DND-41 (cell line): ENCODE results near the gene ALDH8A1.

Experiments
- CTCF ChIP-seq: IDR thresholded peaks from 2 replicates; pipeline ENCODE4 v1.5.1; 2012; ENCODE audit warnings: borderline replicate concordance, low read length, moderate library complexity, mild to moderate bottlenecking; ENCODE audit not compliant: poor library complexity, severe bottlenecking; ENCODE audit errors: extremely low read depth
- EZH2 ChIP-seq: IDR thresholded peaks from 3 replicates; pipeline ENCODE4 v1.6.1; 2012; ENCODE audit warnings: borderline replicate concordance, low read depth, mild to moderate bottlenecking, moderate library complexity, low read length, inconsistent platforms; ENCODE audit not compliant: severe bottlenecking

GRCh38 chr6:134878136-134878535, 71.8 kb downstream of the ALDH8A1 start:
- TF ChIP-seq CTCF (no peak), EZH2 (no peak)
